Measurements from ENCODE around the gene OR52A5.
"Not testable (repeated sequence)": the region's sequence is repeated elsewhere in the genome, so short reads cannot be mapped to it uniquely, and the experiment has no call there.

The OR52A5 gene

DNA sequence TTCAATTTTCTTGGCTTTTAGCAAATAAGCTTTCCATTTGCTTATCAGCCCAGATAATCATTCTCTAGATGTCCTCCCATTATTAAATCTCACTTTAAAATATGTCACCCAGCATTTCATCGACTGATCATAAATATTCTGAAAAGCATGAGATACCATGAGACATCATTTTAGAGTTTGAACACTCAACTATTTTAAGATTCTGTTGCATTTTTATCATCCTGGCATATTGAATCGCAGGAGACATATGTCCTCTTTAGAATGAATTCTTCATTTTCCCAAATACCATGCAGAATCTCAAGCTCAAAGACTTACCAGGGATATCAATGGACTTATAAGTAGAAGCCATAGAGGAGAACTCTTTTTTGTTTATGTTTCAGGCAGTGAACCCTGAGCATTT is at the start of gene OR52A5:
OR52A5 (minus strand) TSS at position 361 of the 400 bp plus-strand sequence. CDS start 5,714 bp downstream, outside the sequence.
- ATAC-seq (no peak), DNase-seq (no peak)

DNA sequence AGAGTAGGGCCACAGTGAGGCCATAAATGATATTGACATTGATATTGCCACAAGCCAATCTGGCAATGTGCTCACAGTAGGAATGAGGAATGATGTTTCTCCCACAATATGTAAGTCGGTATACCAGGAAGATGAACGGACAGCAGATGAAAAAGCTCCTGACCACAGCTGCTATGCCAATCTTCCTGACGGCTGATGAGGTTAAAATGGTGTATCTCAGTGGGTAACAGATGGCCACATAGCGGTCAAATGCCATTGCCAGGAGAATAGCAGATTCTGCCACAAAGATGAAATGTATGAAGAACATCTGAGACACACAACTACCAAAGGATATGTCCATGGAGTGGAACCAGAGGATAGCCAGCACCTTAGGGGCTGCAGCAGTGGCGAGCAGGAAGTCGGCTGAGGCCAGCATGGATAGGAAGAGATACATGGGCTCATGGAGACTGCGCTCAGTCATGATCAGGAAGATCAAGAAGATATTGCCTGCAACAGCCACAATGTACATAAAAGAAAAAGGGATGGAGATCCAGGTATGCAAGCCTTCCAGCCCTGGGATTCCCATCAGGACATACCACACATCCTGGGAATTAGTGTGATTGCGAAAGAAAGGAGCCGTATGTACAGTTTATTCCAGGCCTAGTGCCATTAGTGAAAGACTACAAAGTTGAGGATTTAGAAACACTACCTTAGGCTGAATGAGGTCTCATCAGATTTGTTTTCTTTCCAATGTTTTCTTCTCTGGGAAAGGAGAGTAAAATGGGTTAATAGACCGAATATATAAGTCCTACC is 40.1 kb upstream of the OR52A5 start:
- ATAC-seq (no peak), DNase-seq (no peak)

DNA sequence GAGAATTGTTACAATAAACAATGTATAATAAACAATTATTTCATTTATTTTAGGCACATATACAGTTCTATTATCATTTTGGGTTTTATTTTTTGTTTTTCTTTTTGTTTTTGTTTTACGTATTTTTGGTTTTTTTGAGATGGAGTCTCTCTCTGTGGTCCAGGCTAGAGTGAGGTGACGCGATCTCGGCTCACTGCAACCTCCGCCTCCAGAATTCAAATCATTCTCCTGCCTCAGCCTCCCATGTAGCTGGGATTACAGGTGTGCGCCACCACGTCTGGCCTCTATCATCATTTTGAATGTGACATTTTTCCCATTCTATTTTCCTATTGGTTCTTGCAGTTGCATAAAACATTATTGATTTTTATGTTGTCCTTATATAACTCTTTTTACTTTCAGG is 36.8 kb upstream of the OR52A5 start:
- ATAC-seq (no peak), DNase-seq (no peak)

DNA sequence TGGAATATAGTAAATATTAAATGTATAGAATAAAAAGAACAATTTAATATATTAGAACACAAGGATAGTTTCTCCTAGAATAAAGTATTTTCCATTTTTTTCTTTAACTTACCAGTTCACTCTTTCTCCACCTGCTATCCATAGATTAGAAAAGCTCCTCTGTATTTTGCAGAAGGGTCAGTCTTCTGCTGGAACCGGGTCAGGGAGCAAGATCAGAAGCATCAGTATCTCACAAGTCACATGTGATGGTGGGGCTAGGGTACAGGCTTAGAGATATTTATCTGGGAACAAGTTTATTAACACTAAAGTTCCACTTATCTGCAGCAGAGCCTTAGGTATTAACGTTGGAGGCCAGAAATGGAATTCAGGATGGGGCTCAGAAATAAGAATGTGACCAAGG is 33.7 kb upstream of the OR52A5 start:
- DNase-seq: no peak
- no peak for ATAC-seq

DNA sequence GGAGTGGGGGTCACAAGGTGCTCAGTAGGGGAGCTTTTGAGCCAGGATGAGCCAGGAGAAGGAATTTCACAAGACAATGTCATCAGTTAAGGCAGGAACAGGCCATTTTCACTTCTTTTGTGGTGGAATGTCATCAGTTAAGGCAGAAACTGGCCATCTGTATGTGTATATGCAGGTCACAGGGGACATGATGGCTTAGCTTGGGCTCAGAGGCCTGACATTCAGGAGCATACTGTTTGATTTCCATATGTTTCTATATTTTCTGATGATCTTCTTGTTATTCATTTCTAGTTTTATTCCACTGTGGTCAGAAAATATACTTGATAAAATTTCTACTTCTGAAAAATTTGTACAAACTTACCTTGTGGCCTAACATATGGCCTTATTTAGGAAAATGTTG is 27.7 kb upstream of the OR52A5 start:
- not testable (repeated sequence) for ATAC-seq, DNase-seq

DNA sequence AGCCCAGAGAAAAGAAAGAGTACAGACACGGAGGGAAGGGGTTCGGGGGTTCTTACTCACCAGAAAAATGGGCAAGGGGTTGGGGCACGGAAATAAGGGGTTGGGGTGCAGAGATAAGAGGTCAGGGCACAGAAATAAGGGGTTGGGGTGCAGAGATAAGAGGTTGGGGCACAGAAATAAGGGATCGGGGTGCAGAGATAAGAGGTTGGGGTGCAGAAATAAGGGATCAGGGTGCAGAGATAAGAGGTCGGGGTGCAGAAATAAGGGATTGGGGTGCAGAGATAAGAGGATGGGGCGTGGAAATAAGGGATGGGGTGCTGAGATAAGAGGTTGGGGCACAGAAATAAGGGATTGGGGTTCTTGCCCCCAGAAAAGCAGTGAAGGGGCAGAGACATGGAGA is 26.7 kb upstream of the OR52A5 start:
- not testable (repeated sequence) for ATAC-seq, DNase-seq

DNA sequence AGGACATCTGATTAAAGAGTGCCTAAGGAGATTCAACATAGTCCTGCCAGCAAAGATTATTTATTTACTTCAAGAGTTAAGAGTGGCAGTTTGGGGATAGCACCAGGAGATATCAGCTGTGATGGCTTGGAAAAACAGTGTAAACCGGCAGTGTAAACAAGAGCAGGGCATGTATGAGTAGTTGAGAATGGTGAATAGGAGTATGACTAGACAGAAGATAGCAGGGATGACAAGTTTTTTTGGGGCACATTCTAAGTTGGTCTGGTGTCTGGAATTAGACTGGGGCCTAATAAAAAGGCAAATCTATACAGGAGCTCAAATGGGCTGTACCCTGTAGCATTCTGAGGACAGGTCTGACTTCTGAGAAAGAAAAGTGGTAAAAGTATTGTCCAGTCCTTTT is 22.9 kb upstream of the OR52A5 start:
- not testable (repeated sequence) for DNase-seq, ATAC-seq

DNA sequence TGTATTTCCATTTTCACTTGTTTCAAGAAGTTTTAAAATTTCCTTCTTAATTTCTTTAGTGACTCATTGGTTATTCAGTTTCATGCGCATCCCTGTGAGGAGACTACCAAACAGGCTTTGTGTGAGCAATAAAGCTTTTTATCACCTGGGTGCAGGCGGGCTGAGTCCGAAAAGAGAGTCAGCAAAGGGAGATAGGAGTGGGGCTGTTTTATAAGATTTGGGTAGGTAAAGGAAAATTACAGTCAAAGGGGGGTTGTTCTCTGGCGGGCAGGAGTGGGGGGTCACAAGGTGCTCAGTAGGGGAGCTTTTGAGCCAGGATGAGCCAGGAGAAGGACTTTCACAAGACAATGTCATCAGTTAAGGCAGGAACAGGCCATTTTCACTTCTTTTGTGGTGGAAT is 22.1 kb upstream of the OR52A5 start:
- not testable (repeated sequence) for ATAC-seq, DNase-seq

DNA sequence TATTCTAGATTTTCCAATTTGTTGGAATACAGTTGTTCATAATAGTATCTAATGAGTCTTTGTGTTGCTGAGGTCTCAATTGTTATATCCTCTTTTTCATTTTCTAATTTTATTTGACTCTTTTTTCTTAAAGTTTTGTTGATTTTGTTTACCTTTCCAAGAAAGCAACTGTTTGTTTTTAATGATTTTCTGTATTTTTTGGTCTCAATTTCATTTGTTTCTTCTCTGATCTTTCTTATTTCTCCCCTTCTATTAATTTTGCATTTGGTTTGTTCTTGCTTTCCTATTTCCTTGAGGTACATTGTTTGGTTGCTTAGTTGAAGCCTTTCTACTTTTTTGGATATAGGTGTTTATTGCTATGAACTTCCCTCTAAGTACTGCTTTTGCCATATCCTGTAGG is 21.6 kb upstream of the OR52A5 start:
- no peak for DNase-seq
- no peak for ATAC-seq

DNA sequence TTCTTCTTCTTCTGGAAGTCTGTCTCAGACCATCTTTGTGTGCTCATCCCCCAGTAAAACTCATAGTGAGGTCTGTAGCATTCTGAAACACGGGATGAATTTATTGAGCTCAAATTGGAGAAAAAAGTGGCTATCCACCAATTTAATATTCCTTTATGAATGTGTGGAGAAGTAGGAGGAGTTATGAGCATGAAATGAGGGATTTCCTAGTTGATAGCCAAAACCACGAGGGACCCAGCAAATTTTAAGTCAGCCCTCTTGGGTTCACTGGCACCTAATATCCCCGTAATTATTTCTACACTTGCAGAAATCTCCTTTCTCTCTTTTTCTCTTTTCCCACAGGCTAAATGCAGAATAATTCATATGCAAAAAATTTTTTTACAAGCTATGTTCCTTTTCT is 16.5 kb upstream of the OR52A5 start, which contains the start of gene OR52A1:
OR52A1 (minus strand) TSS at position 101 of the 400 bp plus-strand sequence. CDS start 2,388 bp downstream, outside the sequence.
- ATAC-seq (no peak), DNase-seq (no peak)

DNA sequence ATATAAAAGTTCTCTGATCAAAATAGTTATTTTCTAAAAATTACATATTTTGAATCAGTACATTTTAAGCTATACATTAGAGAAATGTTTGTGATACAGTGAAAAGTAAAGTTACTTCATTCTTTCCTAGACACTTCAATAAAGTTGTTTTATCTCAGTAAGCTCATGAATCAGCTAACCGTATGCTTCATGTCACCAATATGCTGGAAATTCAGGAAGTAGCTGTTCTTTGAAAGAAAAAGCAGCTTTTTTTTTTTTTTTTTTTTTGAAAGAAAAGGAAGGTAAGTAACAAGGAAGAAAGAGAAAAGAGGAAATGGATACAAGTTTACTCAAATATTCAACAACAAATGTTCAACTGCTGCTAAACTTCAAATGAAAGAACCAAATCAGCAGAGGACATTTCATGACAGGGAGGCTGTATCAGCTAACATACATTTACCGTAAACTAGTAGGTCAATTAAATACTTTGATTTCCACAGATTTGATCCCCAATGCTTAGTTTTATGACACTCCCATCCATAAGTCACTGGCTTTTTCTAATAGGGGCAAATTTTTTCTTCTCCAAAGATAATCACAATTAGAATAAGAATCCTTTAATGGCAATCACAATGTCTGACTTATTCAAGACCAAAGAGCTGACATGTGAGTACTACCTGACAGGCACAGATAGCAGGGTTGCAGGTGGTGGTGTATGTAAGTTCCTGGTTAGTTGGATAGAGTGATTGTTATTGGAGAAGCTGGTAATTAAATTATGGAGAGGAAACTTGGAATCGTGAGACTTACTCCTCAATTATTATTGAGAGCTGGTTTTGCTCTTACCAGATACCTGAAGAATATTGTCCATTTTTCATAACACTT is 15.6 kb upstream of the OR52A5 start:
- DNase-seq (no peak), ATAC-seq (no peak)

DNA sequence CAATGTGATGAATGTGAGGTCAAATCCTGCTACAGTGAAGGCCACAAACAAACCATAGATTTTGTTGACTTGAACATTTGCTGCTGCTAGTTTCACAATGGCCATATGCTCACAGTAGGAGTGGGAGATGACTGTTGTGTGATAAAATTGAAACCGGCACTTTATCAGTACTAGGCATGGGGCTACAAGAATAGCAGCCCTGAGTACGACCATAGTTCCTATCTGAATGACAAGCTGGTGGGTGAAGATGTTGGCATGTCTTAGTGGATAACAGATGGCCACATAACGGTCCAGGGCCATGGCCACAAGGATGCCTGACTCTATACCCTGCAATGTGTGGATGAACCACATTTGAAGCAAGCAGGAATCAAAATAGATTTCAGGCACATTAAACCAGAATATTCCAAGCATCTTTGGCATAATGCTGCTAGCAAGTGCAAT is 13.6 kb upstream of the OR52A5 start:
- DNase-seq (no peak), ATAC-seq (no peak)

DNA sequence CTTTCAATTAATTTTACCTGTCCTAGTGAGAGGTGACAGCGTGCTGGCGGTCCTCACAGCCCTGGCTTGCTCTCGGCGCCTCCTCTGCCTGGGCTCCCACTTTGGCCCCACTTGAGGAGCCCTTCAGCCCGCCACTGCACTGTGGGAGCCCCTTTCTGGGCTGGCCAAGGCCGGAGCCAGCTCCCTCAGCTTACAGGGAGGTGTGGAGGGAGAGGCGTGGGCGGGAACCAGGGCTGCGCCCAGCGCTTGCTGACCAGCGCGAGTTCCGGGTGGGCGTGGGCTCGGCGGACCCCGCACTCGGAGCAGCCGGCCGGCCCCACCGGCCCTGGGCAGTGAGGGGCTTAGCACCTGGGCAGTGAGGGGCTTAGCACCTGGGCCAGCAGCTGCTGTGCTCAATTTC is 6.0 kb upstream of the OR52A5 start:
- not testable (repeated sequence) for DNase-seq, ATAC-seq

DNA sequence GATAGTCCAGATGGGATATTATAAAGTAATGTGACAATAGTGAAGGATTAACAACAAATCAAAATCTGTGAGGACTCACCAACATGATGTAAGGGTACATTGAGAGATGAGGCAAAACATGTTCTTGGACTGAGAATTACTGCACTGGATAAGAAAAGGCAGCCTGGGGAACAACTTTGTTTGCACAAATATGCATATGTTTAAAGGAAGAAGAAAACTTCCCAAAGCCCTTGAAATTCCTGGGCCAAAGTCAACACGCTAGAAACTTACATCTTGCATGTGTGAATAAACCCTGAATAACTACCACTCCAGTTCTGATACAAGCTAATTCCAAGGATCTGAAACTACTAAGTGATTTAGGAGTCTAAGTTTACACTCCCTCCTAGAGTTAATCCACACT is 1.1 kb downstream of the OR52A5 start:
- ATAC-seq: no peak
- DNase-seq: no peak

DNA sequence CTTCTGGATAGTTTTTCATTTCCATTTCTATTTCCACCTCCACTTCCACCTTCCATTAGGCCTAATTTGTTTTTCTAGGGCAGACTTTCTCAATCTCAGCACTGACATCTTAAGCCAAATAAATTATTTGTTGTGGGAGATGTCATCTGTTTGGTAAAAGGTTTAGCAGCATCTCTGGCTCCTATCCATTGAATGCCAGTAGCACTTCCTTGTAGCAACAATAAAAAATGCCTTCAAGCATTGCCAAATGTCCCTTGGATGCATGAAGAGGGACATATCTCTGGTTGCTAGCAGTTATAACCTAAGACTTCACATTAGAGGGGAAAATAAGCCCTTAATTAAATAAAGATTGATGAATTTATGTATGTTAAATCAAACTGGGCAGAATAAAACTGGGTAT is 1.9 kb downstream of the OR52A5 start:
- no peak for ATAC-seq
- no peak for DNase-seq

DNA sequence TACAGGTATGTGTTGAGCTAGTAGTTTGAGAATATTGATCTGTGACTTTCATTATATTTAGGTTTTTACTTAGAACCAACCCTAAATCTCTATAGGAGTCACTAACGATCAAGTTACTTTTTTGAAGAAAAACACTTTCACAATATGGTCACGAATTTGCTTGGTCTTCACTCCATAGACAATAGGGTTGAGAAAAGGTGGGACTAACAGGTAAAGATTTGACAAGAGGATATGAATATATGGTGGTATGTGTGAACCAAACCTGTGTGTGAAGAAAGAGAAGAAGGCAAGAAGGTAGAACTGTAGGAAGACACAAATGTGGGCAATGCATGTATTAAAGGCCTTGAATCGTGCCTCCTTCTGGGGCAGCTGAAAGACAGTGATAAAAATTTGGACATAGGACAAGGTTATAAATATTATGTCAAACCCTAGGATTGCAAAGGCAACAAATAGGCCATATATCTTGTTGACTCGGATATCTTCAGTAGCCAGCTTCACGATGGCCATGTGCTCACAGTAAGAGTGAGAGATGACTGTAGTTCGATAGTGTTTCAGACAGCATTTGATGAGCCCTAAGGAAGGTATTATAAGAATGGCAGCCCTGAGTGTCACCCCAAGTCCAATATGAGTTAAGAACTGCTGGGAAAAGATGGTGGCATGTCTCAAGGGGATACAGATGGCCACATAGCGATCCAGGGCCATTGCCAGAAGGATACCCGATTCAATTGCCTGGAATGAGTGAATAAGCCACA is 6.4 kb downstream of the OR52A5 start:
- DNase-seq (no peak), ATAC-seq (no peak)

DNA sequence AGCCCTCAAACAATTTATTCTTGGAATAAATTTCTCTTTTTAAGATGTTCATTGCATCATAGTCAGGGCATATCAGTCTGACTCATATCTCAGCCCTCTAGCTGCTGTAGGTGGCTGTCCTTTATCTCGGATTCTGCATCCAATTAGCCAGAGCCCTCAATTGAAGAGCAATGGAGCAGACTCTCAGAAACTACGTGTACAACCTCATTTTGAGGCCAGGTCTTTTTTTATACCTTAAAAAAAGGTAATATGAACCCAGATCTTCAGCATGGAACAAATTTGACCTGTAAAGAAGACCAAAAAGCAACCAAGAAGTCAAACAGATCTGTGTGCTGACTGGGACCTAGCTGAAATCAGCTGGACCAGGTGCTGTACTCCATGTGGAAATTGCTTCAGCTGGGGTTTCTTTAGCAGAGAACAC is 8.7 kb downstream of the OR52A5 start:
- ATAC-seq: no peak
- DNase-seq: no peak

DNA sequence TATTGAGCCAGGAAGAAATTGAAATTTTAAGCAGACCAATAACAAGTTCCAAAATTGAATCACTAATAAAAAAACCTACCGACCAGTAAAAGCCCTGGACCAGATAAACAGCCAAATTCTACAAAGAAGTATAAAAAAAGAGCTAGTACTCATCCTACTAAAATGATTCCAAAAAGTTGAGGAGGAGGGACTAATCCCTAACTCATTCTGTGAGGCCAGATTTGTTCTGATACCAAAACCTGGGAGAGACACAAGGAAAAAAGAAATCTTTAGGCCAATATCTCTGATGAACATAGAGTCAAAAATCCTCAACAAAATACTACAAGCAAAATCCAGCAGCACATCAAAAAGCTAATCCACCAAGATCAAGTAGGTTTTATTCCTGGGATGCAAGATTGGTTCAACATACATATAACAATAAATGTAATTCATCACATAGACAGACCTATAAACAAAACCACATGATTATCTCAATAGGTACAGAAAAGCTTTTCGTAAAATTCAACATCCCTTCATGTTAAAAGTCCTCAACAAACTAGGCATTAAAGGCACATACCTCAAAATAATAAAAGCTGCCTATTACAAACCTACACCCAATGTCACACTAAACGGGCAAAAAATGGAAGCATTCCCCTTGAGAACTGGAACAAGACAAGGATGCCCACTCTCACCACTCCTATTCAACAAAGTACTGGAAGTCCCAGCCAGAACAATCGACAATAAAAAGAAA is 13.1 kb downstream of the OR52A5 start:
- no peak for ATAC-seq
- no peak for DNase-seq

DNA sequence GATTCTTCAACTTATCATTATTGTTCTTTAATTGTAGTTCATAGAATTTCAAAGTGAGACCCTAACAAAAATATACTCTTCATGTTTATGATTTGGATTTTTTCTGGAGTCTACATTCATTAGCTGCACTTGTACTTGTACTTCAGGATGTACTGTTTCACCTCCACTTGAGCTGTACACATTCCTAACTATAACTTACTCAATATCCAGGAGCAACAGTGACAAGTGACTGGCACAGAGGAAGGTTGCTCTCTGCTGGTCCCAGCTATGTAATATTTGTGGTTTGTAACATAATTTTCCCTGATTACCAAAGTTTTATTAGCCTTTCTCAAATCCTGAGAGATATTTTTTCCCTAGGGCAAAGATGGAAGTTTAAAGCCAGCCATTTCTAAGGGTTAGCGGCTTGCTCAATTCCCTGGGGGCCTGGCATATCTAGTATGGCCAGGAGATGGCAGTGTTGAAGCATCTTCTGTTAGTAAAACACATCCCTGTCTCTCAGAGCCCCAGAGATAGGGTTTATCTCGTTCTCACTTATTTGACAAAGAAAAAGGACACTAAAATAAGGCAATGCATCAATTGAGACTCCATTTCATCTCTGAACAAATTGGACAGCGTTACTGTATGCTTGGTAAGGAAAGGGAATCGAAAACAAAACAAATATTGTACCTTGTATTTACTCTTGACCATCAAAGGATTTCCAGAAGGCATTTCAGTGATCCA is 14.2 kb downstream of the OR52A5 start:
- DNase-seq (peak; percentile 44), ATAC-seq (peak; percentile 46)

DNA sequence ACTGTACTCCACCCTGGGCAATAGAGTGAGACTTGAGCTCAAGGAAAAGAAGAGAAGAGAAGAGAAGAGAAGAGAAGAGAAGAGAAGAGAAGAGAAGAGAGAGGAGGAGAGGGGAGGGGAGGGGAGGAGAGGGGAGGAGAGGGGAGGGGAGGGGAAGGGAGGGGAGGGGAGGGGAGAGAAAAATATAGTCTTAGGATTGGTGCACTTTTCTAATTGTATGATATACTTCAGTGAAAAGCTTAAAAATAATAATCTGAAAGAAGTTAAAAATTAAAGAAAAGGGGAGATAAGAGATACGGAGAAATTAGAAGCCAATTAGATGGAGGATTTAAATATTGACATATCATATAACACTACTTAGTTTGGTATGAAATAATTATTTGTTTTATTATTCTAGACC is 19.3 kb downstream of the OR52A5 start:
- ATAC-seq (no peak), DNase-seq (no peak)

DNA sequence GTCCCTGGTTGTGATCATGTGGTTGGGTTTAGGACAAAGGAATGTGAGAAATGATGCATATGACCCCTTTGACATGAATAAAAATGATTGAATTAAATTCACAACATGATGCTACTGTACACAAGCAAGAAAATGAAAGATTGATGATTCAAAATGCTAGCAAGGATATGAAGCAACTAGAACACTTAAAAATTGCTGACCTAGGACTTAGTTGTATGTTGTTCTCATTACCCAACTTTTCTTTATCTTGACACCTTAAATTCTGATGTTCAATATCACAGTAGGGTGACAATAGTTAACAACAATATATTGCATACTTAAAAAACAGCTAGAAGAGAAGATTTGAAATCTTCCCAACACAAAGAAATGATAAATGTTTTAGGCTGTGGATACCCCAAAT is 20.6 kb downstream of the OR52A5 start:
- ATAC-seq: no peak

More for the DNA sequence above, 20.6 kb downstream of the OR52A5 start:
- DNase-seq: no peak

All from stimulated activated naive CD8-positive, alpha-beta T cell treated with anti-CD3 and anti-CD28 coated beads, Interleukin-15, Interleukin-2, amounts not matched to agents 100 U/mL and 50 U/mL, for 24 hours (primary cell).